Mesendoderm (in vitro differentiated cells): ENCODE results near the gene RUBCNL.

ENCODE experiments used
- DNase-seq: peaks from one replicate; pipeline ENCODE4 v3.0.0; 2013
- H2AK5ac ChIP-seq: 2 replicates; pipeline ENCODE4 v1.6.1; 2013; ENCODE audit warnings: low read length, inconsistent platforms
- H2BK120ac ChIP-seq: 2 replicates; pipeline ENCODE4 v1.6.1; 2013; ENCODE audit warnings: low read depth, mild to moderate bottlenecking, low read length, moderate library complexity, mixed read lengths
- H2BK15ac ChIP-seq: replicated peaks from 2 replicates; pipeline ENCODE4 v1.6.1; 2013; ENCODE audit warnings: low read depth, mild to moderate bottlenecking, moderate library complexity
- H2BK5ac ChIP-seq: 2 replicates; pipeline ENCODE4 v1.6.1; 2013; ENCODE audit warnings: low read length, inconsistent platforms
- H3K18ac ChIP-seq: 2 replicates; pipeline ENCODE4 v1.6.1; 2013; ENCODE audit warnings: mild to moderate bottlenecking, low read length, mixed read lengths
- H3K23ac ChIP-seq: one replicate; pipeline ENCODE4 v1.6.1; 2013; ENCODE audit warnings: low read length
- H3K27ac ChIP-seq: 2 replicates; pipeline ENCODE4 v1.5.1; 2013; ENCODE audit warnings: low read depth, mild to moderate bottlenecking, inconsistent platforms, low read length, moderate library complexity
- H3K27me3 ChIP-seq: 2 replicates; pipeline ENCODE4 v1.6.1; 2013; ENCODE audit warnings: low read length, control low read depth, mild to moderate bottlenecking, inconsistent platforms; ENCODE audit not compliant: insufficient read depth, poor library complexity
- H3K36me3 ChIP-seq: 2 replicates; pipeline ENCODE4 v1.6.1; 2013; ENCODE audit warnings: low read length, inconsistent platforms; ENCODE audit not compliant: control insufficient read depth, insufficient read depth
- H3K4ac ChIP-seq: one replicate; pipeline ENCODE4 v1.6.1; 2013; ENCODE audit warnings: low read depth, mild to moderate bottlenecking, low read length, moderate library complexity
- H3K4me1 ChIP-seq: 2 replicates; pipeline ENCODE4 v1.6.1; 2013; ENCODE audit warnings: low read depth, low read length, inconsistent platforms; ENCODE audit not compliant: control insufficient read depth
- H3K4me2 ChIP-seq: 2 replicates; pipeline ENCODE4 v1.6.1; 2013; ENCODE audit warnings: low read length
- H3K4me3 ChIP-seq: 2 replicates; pipeline ENCODE4 v1.5.1; 2013; ENCODE audit warnings: mild to moderate bottlenecking, low read length
- H3K56ac ChIP-seq: one replicate; pipeline ENCODE4 v1.6.1; 2013; ENCODE audit warnings: low read length
- H3K79me1 ChIP-seq: 2 replicates; pipeline ENCODE4 v1.6.1; 2013; ENCODE audit warnings: low read length, inconsistent platforms
- H3K79me2 ChIP-seq: 2 replicates; pipeline ENCODE4 v1.6.1; 2013; ENCODE audit warnings: mild to moderate bottlenecking, low read length; ENCODE audit not compliant: control insufficient read depth, insufficient read depth
- H3K9ac ChIP-seq: 2 replicates; pipeline ENCODE4 v1.6.1; 2013; ENCODE audit warnings: low read length, inconsistent platforms
- H4K5ac ChIP-seq: one replicate; pipeline ENCODE4 v1.6.1; 2013; ENCODE audit warnings: low read length
- H4K8ac ChIP-seq: one replicate; pipeline ENCODE4 v1.6.1; 2013; ENCODE audit warnings: low read depth, mild to moderate bottlenecking, control low read depth, low read length, moderate library complexity
- WGBS: extraction: QIAGEN DNeasy Blood & Tissue Kit; methylation state at CpG from one replicate; pipeline ENCODE4 v1.1.7; 2013; ENCODE audit warnings: low lambda C conversion rate, missing lambda C conversion rate; ENCODE audit not compliant: insufficient coverage; ENCODE audit errors: extremely low coverage; 5-methylcytosine and 5-hydroxymethylcytosine counted together

RUBCNL gene

DNA sequence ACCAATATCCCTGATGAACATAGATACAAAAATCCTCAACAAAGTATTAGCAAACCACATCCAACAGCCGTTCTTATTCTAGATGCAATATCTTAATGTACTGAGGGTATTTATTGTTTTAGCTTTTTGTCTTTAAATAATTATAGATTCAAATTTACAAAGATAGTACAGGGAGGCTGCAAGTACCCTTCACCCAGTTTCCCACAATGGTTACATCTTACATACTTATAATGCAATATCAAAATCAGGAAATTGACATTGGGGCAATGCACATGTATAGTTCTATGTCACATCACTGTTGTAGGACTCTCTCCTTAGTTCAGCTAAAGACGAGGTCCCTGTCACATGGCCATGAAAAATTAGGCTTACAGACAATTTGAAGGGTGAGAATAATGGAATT, 75.8 kb downstream of the RUBCNL start:
- Histone ChIP-seq H3K36me3 (no peaks in the 10 kb centered on the region), H3K79me1 (no peaks in the 10 kb centered on the region), H3K4ac (no peak overlapping the region), H4K8ac (no peak overlapping the region), H3K4me3 (no peak overlapping the region), H2BK120ac (no peak overlapping the region), H3K79me2 (no peaks in the 10 kb centered on the region), H3K9ac (no peak overlapping the region), H3K23ac (no peak overlapping the region), H2BK5ac (no peak overlapping the region), H3K18ac (no peak overlapping the region), H3K27ac (no peak overlapping the region), H4K5ac (no peak overlapping the region), H2BK15ac (no peak overlapping the region), H3K4me2 (no peak overlapping the region), H3K56ac (no peak overlapping the region), H3K4me1 (no peaks in the 10 kb centered on the region), H3K27me3 (no peaks in the 10 kb centered on the region), H2AK5ac (no peak overlapping the region)
- no peak for DNase-seq
- WGBS = no CpG with 5 or more reads among the region's 2 CpGs

DNA sequence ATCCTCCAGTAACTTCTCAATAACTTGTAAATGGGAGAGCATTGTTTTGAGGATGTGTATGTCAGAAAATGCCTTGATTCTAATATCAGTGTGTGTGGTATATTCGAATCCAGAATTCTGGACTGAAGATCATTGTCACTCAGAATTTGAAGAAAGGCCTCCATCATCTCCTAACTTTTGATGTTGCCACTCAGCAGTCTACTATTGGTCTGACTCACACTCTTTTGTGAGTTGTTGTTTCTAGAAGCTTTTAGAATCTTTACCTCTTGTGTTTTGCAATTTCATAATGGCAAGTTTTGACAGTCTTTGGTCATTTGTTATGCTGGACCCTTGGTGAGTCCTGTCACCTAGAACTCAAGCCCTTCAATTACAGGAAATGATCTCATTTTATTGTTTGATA, 77.0 kb downstream of the RUBCNL start:
- Histone ChIP-seq H3K27me3 (no peaks in the 10 kb centered on the region), H3K4me1 (no peaks in the 10 kb centered on the region), H3K4me2 (no peak overlapping the region), H2BK120ac (no peak overlapping the region), H3K36me3 (no peaks in the 10 kb centered on the region), H3K4ac (no peak overlapping the region), H2BK15ac (no peak overlapping the region), H3K18ac (no peak overlapping the region), H4K8ac (no peak overlapping the region), H3K56ac (no peak overlapping the region), H3K79me2 (no peaks in the 10 kb centered on the region), H3K9ac (no peak overlapping the region), H3K4me3 (no peak overlapping the region), H2AK5ac (no peak overlapping the region), H2BK5ac (no peak overlapping the region), H3K27ac (no peak overlapping the region), H4K5ac (no peak overlapping the region), H3K79me1 (no peaks in the 10 kb centered on the region), H3K23ac (no peak overlapping the region)
- no CpG with 5 or more reads among the region's 1 CpG for WGBS
- no peak for DNase-seq

DNA sequence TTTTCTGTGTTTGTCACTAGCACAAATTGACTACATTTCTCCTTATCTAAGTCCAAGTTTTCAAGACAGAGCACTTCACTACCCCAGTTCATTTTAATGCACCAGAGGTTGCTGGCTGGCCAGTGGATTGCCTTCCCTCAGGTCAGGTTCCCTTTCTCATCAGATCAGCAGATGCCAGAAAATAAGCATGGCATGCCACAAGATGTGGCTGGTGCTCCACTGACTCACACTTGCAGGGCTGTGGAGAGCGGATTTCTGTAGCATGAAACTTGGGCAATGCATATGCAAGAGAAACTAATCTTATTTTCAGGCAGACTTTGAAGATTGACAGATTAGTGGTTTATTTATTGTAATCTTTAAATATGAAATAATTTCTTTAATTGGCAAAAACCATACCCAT, 79.5 kb downstream of the RUBCNL start:
- H3K79me2 ChIP-seq = no peaks in the 10 kb centered on the region
- no peak overlapping the region for H3K23ac ChIP-seq
- H2AK5ac ChIP-seq = no peak overlapping the region
- no peak for DNase-seq
- H3K18ac ChIP-seq = no peak overlapping the region
- H3K36me3 ChIP-seq = no peaks in the 10 kb centered on the region
- no CpG with 5 or more reads among the region's 1 CpG for WGBS
- H3K4me3 ChIP-seq = no peak overlapping the region
- H2BK5ac ChIP-seq = no peak overlapping the region
- no peak overlapping the region for H3K27ac ChIP-seq
- H3K56ac ChIP-seq = no peak overlapping the region
- H3K9ac ChIP-seq = no peak overlapping the region
- no peaks in the 10 kb centered on the region for H3K27me3 ChIP-seq
- no peak overlapping the region for H2BK15ac ChIP-seq
- no peak overlapping the region for H3K4ac ChIP-seq
- no peak overlapping the region for H4K5ac ChIP-seq
- no peaks in the 10 kb centered on the region for H3K4me1 ChIP-seq
- H3K4me2 ChIP-seq = no peak overlapping the region
- no peak overlapping the region for H4K8ac ChIP-seq
- H2BK120ac ChIP-seq = no peak overlapping the region
- H3K79me1 ChIP-seq = no peaks in the 10 kb centered on the region

DNA sequence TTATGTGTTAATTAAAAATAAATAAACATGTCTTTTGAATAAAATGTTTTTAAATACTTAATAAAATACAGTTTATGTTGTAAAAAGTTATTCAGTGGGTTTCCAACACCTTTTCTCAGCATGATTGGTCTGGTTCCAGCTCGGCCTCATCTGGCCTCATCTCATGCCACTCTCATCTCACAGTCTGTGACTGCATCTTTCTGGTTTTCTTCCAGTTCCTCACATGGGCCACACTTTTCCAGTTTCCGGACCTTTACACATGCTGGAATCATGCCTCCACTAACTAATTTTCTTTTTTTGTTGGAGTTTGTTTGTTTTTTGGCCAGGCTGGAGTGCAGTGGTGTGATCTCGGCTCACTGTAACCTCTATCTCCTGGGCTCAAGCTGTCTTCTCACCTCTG, 82.5 kb downstream of the RUBCNL start:
- Histone ChIP-seq H3K4me1 (no peaks in the 10 kb centered on the region), H3K56ac (no peak overlapping the region), H3K9ac (no peak overlapping the region), H3K23ac (no peak overlapping the region), H3K4ac (no peak overlapping the region), H3K4me2 (no peak overlapping the region), H2AK5ac (no peak overlapping the region), H3K79me1 (no peaks in the 10 kb centered on the region), H3K18ac (no peak overlapping the region), H2BK15ac (no peak overlapping the region), H3K27me3 (no peaks in the 10 kb centered on the region), H4K5ac (no peak overlapping the region), H3K36me3 (no peaks in the 10 kb centered on the region), H2BK120ac (no peak overlapping the region), H4K8ac (no peak overlapping the region), H3K79me2 (no peaks in the 10 kb centered on the region), H2BK5ac (no peak overlapping the region), H3K27ac (no peak overlapping the region), H3K4me3 (no peak overlapping the region)
- WGBS = no CpG with 5 or more reads among the region's 3 CpGs
- no peak for DNase-seq

DNA sequence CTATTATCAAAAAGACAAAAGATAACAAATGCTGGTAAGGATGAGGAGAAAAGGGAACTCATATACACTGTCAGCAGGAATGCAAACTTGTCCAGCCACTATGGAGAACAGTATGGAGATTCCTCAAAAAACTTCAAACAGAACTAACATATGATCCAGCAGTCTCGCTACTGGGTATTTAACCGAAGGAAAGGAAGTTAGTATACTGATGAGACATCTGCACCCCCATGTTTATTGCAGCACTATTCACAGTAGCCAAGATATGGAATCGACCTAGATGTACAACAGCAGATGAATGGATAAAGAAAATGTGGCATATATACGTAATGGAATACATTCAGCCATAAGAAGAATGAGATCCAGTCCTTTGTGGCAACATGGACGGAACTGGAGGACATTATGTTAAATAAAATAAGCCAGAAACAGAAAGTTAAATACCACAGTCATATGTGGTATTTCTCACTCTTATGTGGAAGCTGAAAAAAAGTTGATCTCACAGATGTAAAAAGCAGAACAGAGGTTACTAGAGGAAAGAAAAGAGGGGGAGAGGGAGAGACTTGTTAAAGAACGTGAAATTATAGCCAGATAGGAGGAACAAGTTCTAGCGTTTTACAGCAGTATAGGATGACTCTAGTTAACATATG, 83.2 kb downstream of the RUBCNL start:
- no peak overlapping the region for H2BK120ac ChIP-seq
- no peak for DNase-seq
- H3K4me3 ChIP-seq = no peak overlapping the region
- no peak overlapping the region for H2BK15ac ChIP-seq
- no peak overlapping the region for H3K56ac ChIP-seq
- no peak overlapping the region for H2AK5ac ChIP-seq
- no peak overlapping the region for H3K27ac ChIP-seq
- H3K79me1 ChIP-seq = no peaks in the 10 kb centered on the region
- WGBS = no CpG with 5 or more reads among the region's 7 CpGs
- H4K5ac ChIP-seq = no peak overlapping the region
- no peak overlapping the region for H3K4ac ChIP-seq
- no peaks in the 10 kb centered on the region for H3K79me2 ChIP-seq
- no peak overlapping the region for H3K18ac ChIP-seq
- H3K9ac ChIP-seq = no peak overlapping the region
- H4K8ac ChIP-seq = no peak overlapping the region
- H3K4me1 ChIP-seq = no peaks in the 10 kb centered on the region
- no peak overlapping the region for H2BK5ac ChIP-seq
- no peaks in the 10 kb centered on the region for H3K36me3 ChIP-seq
- no peak overlapping the region for H3K23ac ChIP-seq
- no peak overlapping the region for H3K4me2 ChIP-seq
- H3K27me3 ChIP-seq = no peaks in the 10 kb centered on the region

DNA sequence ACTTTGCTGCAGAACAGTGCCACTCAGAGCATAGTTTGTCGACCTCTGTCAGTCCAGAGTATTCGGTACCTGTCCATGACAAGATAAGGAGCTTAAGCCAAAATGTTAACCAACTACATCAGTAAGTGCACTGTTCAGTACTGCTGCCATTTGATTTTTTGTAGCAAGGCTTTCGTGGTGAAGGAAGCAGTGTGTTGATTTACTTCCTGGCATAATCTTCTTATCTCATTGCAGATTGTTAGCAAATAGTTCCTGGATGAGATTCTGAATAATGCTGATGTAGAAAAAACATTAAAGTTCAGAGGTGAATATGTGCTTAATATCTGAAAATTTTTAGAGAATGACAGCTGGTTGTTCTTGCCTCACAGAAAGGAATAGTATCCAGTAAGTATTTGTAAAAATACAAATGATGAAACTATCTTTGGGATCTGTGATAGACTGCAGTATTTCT, 89.7 kb downstream of the RUBCNL start:
- H2BK120ac ChIP-seq = no peak overlapping the region
- H3K27ac ChIP-seq = no peak overlapping the region
- H3K27me3 ChIP-seq = no peaks in the 10 kb centered on the region
- peaks cover 2% of the 10 kb centered on the region for H3K4me1 ChIP-seq
- H2AK5ac ChIP-seq = no peak overlapping the region
- H3K4me3 ChIP-seq = no peak overlapping the region
- H3K36me3 ChIP-seq = no peaks in the 10 kb centered on the region
- no peaks in the 10 kb centered on the region for H3K79me2 ChIP-seq
- H4K8ac ChIP-seq = no peak overlapping the region
- H3K23ac ChIP-seq = no peak overlapping the region
- H2BK5ac ChIP-seq = no peak overlapping the region
- no peak overlapping the region for H3K9ac ChIP-seq
- no CpG with 5 or more reads among the region's 3 CpGs for WGBS
- no peaks in the 10 kb centered on the region for H3K79me1 ChIP-seq
- H4K5ac ChIP-seq = no peak overlapping the region
- H3K18ac ChIP-seq = no peak overlapping the region
- peak overlapping the region; percentile 43 for H3K4ac ChIP-seq
- H3K4me2 ChIP-seq = no peak overlapping the region
- no peak overlapping the region for H3K56ac ChIP-seq
- no peak for DNase-seq
- H2BK15ac ChIP-seq = no peak overlapping the region
